K562 (cell line): ENCODE results near the gene BAIAP2L2. TPM values are rescaled to one million over a fixed set of nuclear protein-coding genes. Genes with fewer than 3 reads are reported as not detected.

Experiments
- ATAC-seq: fragments of 200-7000 bp; cut with Tn5 transposase; 3 replicates; pipeline ENCODE4 v1.9.1; 2020; ENCODE audit warnings: moderate library complexity
- BruUV-seq: library from RNA; stranded (reverse); fragments of 400-500 nt; replicated peaks from 2 replicates; lab custom pipeline; 2021; lab: Mats Ljungman, UMichigan
- CTCF ChIA-PET: fragments of 300-600 bp; formaldehyde crosslinking; extraction: SDS; loops from one replicate; lab custom pipeline; 2021; ENCODE audit warnings: low intra/inter-chr PET ratio; lab: Yijun Ruan, JAX
- POLR2A ChIA-PET: fragments of 300-600, 350-650 bp; sonication (Branson Sonifier 250); formaldehyde crosslinking; extraction: SDS; loops from one replicate; lab custom pipeline; 2021; ENCODE audit warnings: antibody characterized with exemption, inconsistent platforms; lab: Yijun Ruan, JAX
- DNase-seq, 4 experiments: peaks; one replicate each; pipeline versions ENCODE4 v3.0.0 to v3.0.0-alpha.2; 2011 to 2018; ENCODE audit warnings: low spot score in 3 of 4, mixed read lengths in 3 of 4; ENCODE audit errors: extremely low read depth in 1 of 4
- FAIRE-seq: peaks from 2 replicates; lab custom pipeline; 2011; peaks lifted over from hg19 to GRCh38; lab: Jason Lieb, UNC
- H2AFZ ChIP-seq: 2 replicates; pipeline ENCODE4 v1.6.0; 2011; ENCODE audit warnings: low read depth, low read length, control low read depth, inconsistent platforms
- H3K27ac ChIP-seq: fragments of 200-600 bp; 3 replicates; pipeline ENCODE4 v1.8.0; 2011; ENCODE audit warnings: low read depth, mild to moderate bottlenecking, control low read depth, inconsistent platforms, low read length, moderate library complexity, mixed read lengths; ENCODE audit errors: extremely low read depth
- H3K27me3 ChIP-seq, 2 experiments: fragments of 300-600 bp in 1 of 2; 2 replicates in 1 of 2; 3 replicates in 1 of 2; pipeline versions ENCODE4 v1.6.0 to v1.8.0; 2011; ENCODE audit warnings: inconsistent platforms in 2 of 2, low read length in 2 of 2, mild to moderate bottlenecking in 1 of 2, mixed read lengths in 1 of 2, moderate library complexity in 1 of 2; ENCODE audit not compliant: control insufficient read depth in 2 of 2, insufficient read depth in 2 of 2
- H3K36me3 ChIP-seq: fragments of 300-600 bp; 3 replicates; pipeline ENCODE4 v1.8.0; 2011; ENCODE audit warnings: mild to moderate bottlenecking, low read length, inconsistent platforms; ENCODE audit not compliant: control insufficient read depth, insufficient read depth
- H3K4me1 ChIP-seq, 2 experiments: fragments of 200-600 bp in 1 of 2; replicated peaks in 1 of 2; 2 replicates in 1 of 2; 3 replicates in 1 of 2; pipeline versions ENCODE4 v1.5.1 to v1.8.0; 2011; ENCODE audit warnings: inconsistent platforms in 2 of 2, low read length in 2 of 2, mild to moderate bottlenecking in 1 of 2, mixed read lengths in 1 of 2, moderate library complexity in 1 of 2; ENCODE audit not compliant: control insufficient read depth in 2 of 2, insufficient read depth in 2 of 2
- H3K4me2 ChIP-seq: 2 replicates; pipeline ENCODE4 v1.6.1; 2011; ENCODE audit warnings: low read length, control low read depth, inconsistent platforms, mixed read lengths; ENCODE audit not compliant: insufficient read depth
- H3K4me3 ChIP-seq: fragments of 200-600 bp; sonication (generic), shearing (Covaris generic); 2 replicates; pipeline ENCODE4 v1.5.1; 2016; ENCODE audit warnings: control low read depth, inconsistent platforms
- H3K79me2 ChIP-seq: fragments of 200-600 bp; 3 replicates; pipeline ENCODE4 v1.8.0; 2011; ENCODE audit warnings: low read length, inconsistent platforms; ENCODE audit not compliant: control insufficient read depth, insufficient read depth
- H3K9ac ChIP-seq, 2 experiments: 2 replicates each; pipeline versions ENCODE4 v1.6.0 to v1.6.1; 2011; ENCODE audit warnings: low read depth in 2 of 2, low read length in 2 of 2, control low read depth in 1 of 2, inconsistent platforms in 1 of 2, mild to moderate bottlenecking in 1 of 2, mixed read lengths in 1 of 2; ENCODE audit not compliant: insufficient read depth in 1 of 2
- H3K9me1 ChIP-seq: one replicate; pipeline ENCODE4 v1.6.0; 2011; ENCODE audit warnings: inconsistent platforms, mild to moderate bottlenecking, low read length, moderate library complexity; ENCODE audit not compliant: control insufficient read depth, insufficient read depth
- H3K9me3 ChIP-seq: replicated peaks from 2 replicates; pipeline ENCODE4 v1.5.1; 2011; ENCODE audit warnings: low read depth, low read length, inconsistent platforms; ENCODE audit not compliant: control insufficient read depth, insufficient read depth
- H4K20me1 ChIP-seq: replicated peaks from 2 replicates; pipeline ENCODE4 v1.6.1; 2011; ENCODE audit warnings: low read length, inconsistent platforms, mixed read lengths; ENCODE audit not compliant: control insufficient read depth, insufficient read depth
- AFF4 ChIP-seq: sonication (generic); formaldehyde crosslinking; IDR thresholded peaks from 2 replicates; pipeline ENCODE4 v1.8.0; 2023; ENCODE audit warnings: mild to moderate bottlenecking, missing genetic modification reagents
- ARID2 ChIP-seq: fragments of 450-650 bp; IDR thresholded peaks from 2 replicates; pipeline ENCODE4 v1.6.1; 2017; ENCODE audit warnings: antibody characterized with exemption, mild to moderate bottlenecking
- HNRNPH1 ChIP-seq: fragments of 200-400 bp; formaldehyde crosslinking; optimal IDR thresholded peaks from 2 replicates; pipeline ENCODE3; 2017; ENCODE audit warnings: low read depth, mild to moderate bottlenecking, low read length, moderate library complexity
- KLF10 ChIP-seq: fragments of 250-450 bp; sonication (Bioruptor Pico); IDR thresholded peaks from 2 replicates; pipeline ENCODE4 v1.6.1; 2021; ENCODE audit warnings: matching md5 sums
- KLF13 ChIP-seq: fragments of 450-650 bp; IDR thresholded peaks from 2 replicates; pipeline ENCODE4 v1.6.1; 2016; ENCODE audit warnings: missing genetic modification characterization, low read depth, mild to moderate bottlenecking, missing compliant biosample characterization, moderate library complexity, borderline replicate concordance
- MIER1 ChIP-seq: fragments of 450-650 bp; IDR thresholded peaks from 2 replicates; pipeline ENCODE4 v1.6.1; 2016; ENCODE audit warnings: antibody characterized with exemption, mild to moderate bottlenecking, low read depth
- PHB ChIP-seq: fragments of 250-450 bp; sonication (Bioruptor Pico); IDR thresholded peaks from 2 replicates; pipeline ENCODE4 v1.5.0; 2021
- POLR2A ChIP-seq: fragments of 450-650 bp; conservative IDR thresholded peaks from 2 replicates; pipeline ENCODE4 v1.6.1; 2016
- RFX1 ChIP-seq: fragments of 450-650 bp; IDR thresholded peaks from 2 replicates; pipeline ENCODE4 v1.6.1; 2016; ENCODE audit warnings: mild to moderate bottlenecking, moderate library complexity
- TARDBP ChIP-seq: fragments of 450-650 bp; IDR thresholded peaks from 2 replicates; pipeline ENCODE4 v1.6.1; 2016
- TBP ChIP-seq: optimal IDR thresholded peaks from 2 replicates; pipeline ENCODE3; 2011; ENCODE audit warnings: low read depth, low read length, improper control_type of control experiment
- TEAD4 ChIP-seq, 2 experiments: sonication (generic) in 1 of 2; formaldehyde crosslinking in 1 of 2; IDR thresholded peaks; 2 replicates each; pipeline versions ENCODE4 v1.6.1 to v1.8.0; 2012 to 2022; ENCODE audit warnings: borderline replicate concordance in 1 of 2, inconsistent platforms in 1 of 2, low read length in 1 of 2, mild to moderate bottlenecking in 1 of 2, missing genetic modification reagents in 1 of 2
- TFAM ChIP-seq: fragments of 250-450 bp; sonication (Bioruptor Pico); conservative IDR thresholded peaks from 2 replicates; pipeline ENCODE4 v1.5.0; 2021; ENCODE audit warnings: mild to moderate bottlenecking, moderate library complexity
- ZNF354B ChIP-seq: fragments of 250-450 bp; sonication (Bioruptor Pico); IDR thresholded peaks from 2 replicates; pipeline ENCODE4 v1.4.0; 2020
- ZNF511 ChIP-seq: sonication (generic); formaldehyde crosslinking; IDR thresholded peaks from 2 replicates; pipeline ENCODE4 v1.8.0; 2022; ENCODE audit warnings: mild to moderate bottlenecking, missing genetic modification reagents
- ZNF764 ChIP-seq: fragments of 250-450 bp; sonication (Bioruptor Pico); IDR thresholded peaks from 2 replicates; pipeline ENCODE4 v1.4.0; 2020; ENCODE audit warnings: low read depth, mild to moderate bottlenecking, moderate library complexity
- WGBS: fragments of 100-300 bp; shearing (Covaris generic); methylation state at CpG from one replicate; pipeline ENCODE4 v1.1.6; 2016; ENCODE audit warnings: low coverage, mixed read lengths; ENCODE audit not compliant: insufficient coverage; ENCODE audit errors: missing lambda C conversion rate; 5-methylcytosine and 5-hydroxymethylcytosine counted together
- in situ Hi-C: fragments of 300-500 bp; cut with MboI; formaldehyde crosslinking; loops from 4 replicates; pipeline ENCODE4 v1.15.0; 2018; ENCODE audit warnings: inconsistent platforms, mixed read lengths
- intact Hi-C: fragments of 100-400 bp; cut with micrococcal nuclease; formaldehyde crosslinking; loops from 2 replicates; pipeline ENCODE4 v1.14.2; 2022
- polyA plus RNA-seq, 8 experiments: library from polyadenylated mRNA; depleted of rRNA in 4 of 8; stranded (reverse) in 5 of 8; unstranded in 3 of 8; fragments of >200 nt; fragmentation: Nextera tagmentation in 2 of 8; fragmentation: Illumina TruSeq in 1 of 8; extraction: Ambion mirVana in 2 of 8; extraction: Trizol in 1 of 8; gene quantifications; 2 replicates each; pipeline versions ENCODE4 v1.2.1 to v1.2.3, GENCODE V29; 2011 to 2014; ENCODE audit warnings: inconsistent platforms in 1 of 8, missing spikeins in 1 of 8
- total RNA-seq, 7 experiments: library from RNA; depleted of rRNA in 6 of 7; stranded (reverse); fragments of >200 nt in 6 of 7; fragmentation: Illumina TruSeq in 2 of 7; extraction: Trizol in 2 of 7; gene quantifications; 2 replicates each; pipeline versions ENCODE4 v1.2.1 to v1.2.3, GENCODE V29; 2011 to 2021; ENCODE audit warnings: low replicate concordance in 1 of 7
- TF ChIP-seq, protein P1 (sequence below): fragments of 250-450 bp; sonication (Bioruptor Pico); IDR thresholded peaks from 2 replicates; pipeline ENCODE4 v1.4.0; 2020; ENCODE audit warnings: mild to moderate bottlenecking, moderate library complexity

Gene BAIAP2L2
- total and polyA plus RNA-seq, 9 of the 15 experiments (the other 6 are each of a cell fraction or from before 2014, with no cell fraction given) = 0.04 to 0.22 (median 0.07) TPM; not detected in 4

DNA sequence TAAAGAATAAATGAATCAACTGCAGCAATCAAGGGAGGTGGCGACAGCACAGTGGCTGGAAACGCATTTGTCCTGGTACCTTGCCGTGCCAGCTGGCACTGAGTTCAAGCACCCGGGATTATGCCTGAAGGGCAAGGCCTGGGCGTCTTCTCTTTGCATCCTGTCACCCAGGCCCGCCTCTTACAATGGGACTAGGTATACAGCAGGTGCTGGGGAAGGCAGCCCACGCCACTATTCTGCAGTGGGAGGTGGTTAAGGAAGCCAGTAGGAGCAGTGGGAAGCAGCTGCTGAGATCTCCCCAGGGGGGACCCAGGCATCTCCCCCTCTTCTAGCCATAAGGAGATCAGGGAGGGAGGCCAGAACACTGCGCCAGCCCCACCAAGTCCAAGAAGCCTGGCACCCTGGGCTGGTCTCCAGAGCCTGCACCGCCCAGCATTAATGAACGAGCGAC lies 15.3 kb upstream of the BAIAP2L2 start:
- POLR2A ChIA-PET = interaction anchor here (0.6 kb wide), 1 partner anchor 11 kb away, joined by 4 read pairs; no protein-coding TSS in a partner anchor
- TF ChIP-seq ZNF354B (CRISPR knock-in tag) (no peak), KLF10 (CRISPR knock-in tag) (no peak), POLR2A (no peak), MIER1 (no peak), ZNF764 (CRISPR knock-in tag) (no peak), RFX1 (no peak), KLF13 (tag) (no peak), ZNF511 (CRISPR knock-in tag) (no peak), PHB (no peak), ARID2 (no peak), TARDBP (no peak), HNRNPH1 (no peak), AFF4 (CRISPR knock-in tag) (no peak), TBP (no peak), TFAM (CRISPR knock-in tag) (no peak), TEAD4 (IDR thresholded peaks at IDR 0.05; ENCODE audit: low read length) (no peak), TEAD4 (CRISPR knock-in tag; IDR thresholded peaks at IDR 0.05; ENCODE audit: borderline replicate concordance) (no peak)
- TF ChIP-seq, protein P1, sequence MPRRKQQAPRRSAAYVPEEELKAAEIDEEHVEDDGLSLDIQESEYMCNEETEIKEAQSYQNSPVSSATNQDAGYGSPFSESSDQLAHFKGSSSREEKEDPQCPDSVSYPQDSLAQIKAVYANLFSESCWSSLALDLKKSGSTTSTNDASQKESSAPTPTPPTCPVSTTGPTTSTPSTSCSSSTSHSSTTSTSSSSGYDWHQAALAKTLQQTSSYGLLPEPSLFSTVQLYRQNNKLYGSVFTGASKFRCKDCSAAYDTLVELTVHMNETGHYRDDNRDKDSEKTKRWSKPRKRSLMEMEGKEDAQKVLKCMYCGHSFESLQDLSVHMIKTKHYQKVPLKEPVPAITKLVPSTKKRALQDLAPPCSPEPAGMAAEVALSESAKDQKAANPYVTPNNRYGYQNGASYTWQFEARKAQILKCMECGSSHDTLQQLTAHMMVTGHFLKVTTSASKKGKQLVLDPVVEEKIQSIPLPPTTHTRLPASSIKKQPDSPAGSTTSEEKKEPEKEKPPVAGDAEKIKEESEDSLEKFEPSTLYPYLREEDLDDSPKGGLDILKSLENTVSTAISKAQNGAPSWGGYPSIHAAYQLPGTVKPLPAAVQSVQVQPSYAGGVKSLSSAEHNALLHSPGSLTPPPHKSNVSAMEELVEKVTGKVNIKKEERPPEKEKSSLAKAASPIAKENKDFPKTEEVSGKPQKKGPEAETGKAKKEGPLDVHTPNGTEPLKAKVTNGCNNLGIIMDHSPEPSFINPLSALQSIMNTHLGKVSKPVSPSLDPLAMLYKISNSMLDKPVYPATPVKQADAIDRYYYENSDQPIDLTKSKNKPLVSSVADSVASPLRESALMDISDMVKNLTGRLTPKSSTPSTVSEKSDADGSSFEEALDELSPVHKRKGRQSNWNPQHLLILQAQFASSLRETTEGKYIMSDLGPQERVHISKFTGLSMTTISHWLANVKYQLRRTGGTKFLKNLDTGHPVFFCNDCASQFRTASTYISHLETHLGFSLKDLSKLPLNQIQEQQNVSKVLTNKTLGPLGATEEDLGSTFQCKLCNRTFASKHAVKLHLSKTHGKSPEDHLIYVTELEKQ (CRISPR knock-in tag) = no peak

More for the DNA sequence above, 15.3 kb upstream of the BAIAP2L2 start:
- in situ Hi-C loops = no loop called here
- H3K79me2 ChIP-seq = no peaks in the 10 kb centered on the region
- no peak overlapping the region for H2AFZ ChIP-seq
- H3K4me2 ChIP-seq = no peak overlapping the region
- H3K9ac ChIP-seq = peak overlapping the region in 1 of 2 experiments; percentile 74; a peak in 2 of 4 replicates
- H4K20me1 ChIP-seq = no peaks in the 10 kb centered on the region
- no peak overlapping the region for H3K4me3 ChIP-seq
- DNase-seq (no peak), ATAC-seq (no peak), FAIRE-seq (no peak)
- WGBS = 75% methylated on average over 7 of the region's 11 CpGs
- intact Hi-C loops = no loop called here
- no peaks in the 10 kb centered on the region for H3K36me3 ChIP-seq
- no TSS peak for BruUV-seq
- H3K27ac ChIP-seq = no peak overlapping the region
- H3K9me1 ChIP-seq = peaks cover 3% of the 10 kb centered on the region
- peaks cover 18 to 44% of the 10 kb centered on the region in 2 experiments for H3K4me1 ChIP-seq
- CTCF ChIA-PET = no interaction called here
- H3K27me3 ChIP-seq = no peaks in the 10 kb centered on the region
- H3K9me3 ChIP-seq = no peaks in the 10 kb centered on the region
